ENCODE data around the gene UNC13D.

DNA sequence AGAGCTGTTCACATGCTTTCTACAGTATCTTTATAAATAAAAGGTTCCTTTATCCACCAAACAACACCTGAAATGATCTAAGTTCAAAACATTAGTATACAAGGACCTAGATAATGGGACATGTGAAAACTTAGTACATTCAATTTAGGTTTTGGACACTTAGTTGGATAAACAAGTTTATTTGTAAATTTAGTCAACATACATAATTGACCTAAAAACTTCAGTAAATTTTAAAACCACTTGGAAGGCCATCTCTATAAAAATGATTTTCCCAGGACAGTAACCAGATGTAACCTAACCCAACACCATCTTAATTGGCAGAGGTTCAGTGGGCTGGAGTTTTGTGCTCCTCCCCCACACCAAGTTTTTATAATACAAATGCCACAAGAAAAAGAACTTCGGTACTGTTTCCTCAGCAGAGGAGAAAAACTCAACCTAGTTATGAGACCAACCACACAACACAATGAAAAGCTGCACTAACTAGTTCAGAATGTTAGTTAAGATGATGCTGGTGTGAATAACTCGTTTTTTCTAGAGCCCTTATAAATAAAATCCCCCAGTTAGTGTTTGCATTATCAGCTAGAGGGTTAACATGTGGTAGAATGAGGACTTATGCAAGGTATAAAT is 66.8 kb downstream of the UNC13D start:
- TF ChIP-seq, protein P1, sequence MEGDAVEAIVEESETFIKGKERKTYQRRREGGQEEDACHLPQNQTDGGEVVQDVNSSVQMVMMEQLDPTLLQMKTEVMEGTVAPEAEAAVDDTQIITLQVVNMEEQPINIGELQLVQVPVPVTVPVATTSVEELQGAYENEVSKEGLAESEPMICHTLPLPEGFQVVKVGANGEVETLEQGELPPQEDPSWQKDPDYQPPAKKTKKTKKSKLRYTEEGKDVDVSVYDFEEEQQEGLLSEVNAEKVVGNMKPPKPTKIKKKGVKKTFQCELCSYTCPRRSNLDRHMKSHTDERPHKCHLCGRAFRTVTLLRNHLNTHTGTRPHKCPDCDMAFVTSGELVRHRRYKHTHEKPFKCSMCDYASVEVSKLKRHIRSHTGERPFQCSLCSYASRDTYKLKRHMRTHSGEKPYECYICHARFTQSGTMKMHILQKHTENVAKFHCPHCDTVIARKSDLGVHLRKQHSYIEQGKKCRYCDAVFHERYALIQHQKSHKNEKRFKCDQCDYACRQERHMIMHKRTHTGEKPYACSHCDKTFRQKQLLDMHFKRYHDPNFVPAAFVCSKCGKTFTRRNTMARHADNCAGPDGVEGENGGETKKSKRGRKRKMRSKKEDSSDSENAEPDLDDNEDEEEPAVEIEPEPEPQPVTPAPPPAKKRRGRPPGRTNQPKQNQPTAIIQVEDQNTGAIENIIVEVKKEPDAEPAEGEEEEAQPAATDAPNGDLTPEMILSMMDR (optimal IDR thresholded peaks at IDR 0.05 in 1 of 3, IDR thresholded peaks at IDR 0.05 in 1 of 3, conservative IDR thresholded peaks at IDR 0.05 in 1 of 3; ENCODE audit: extremely low read depth in 1 of 3, insufficient read depth in 2 of 3, low read length in 3 of 3), result no peak
- no peak for TF ChIP-seq EZH2 (IDR thresholded peaks at IDR 0.05; ENCODE audit: low read length)
